Endothelial cell of umbilical vein (primary cell): Measurements from ENCODE around the gene HIC1. TPM values are rescaled to one million over a fixed set of nuclear protein-coding genes. Genes with fewer than 3 reads are reported as not detected.

Source experiments
- BruUV-seq: library from RNA; stranded (reverse); fragments of 400-500 nt; replicated peaks from 2 replicates; lab custom pipeline; 2021; lab: Mats Ljungman, UMichigan
- CTCF ChIA-PET: fragments of 300-600, 350-600 bp; sonication (Branson Sonifier 250); formaldehyde crosslinking; loops from one replicate; lab custom pipeline; 2021; ENCODE audit warnings: antibody characterized with exemption, inconsistent platforms; lab: Charles Lee
- POLR2A ChIA-PET: fragments of 300-600, 350-600 bp; sonication (Branson Sonifier 250); formaldehyde crosslinking; loops from one replicate; lab custom pipeline; 2021; ENCODE audit warnings: antibody characterized with exemption, inconsistent platforms; lab: Charles Lee
- DNase-seq: peaks from one replicate; pipeline ENCODE4 v3.0.0-alpha.2; 2011; ENCODE audit warnings: low read depth, low spot score
- FAIRE-seq: peaks from 2 replicates; lab custom pipeline; 2011; peaks lifted over from hg19 to GRCh38; lab: Jason Lieb, UNC
- H2AFZ ChIP-seq: 2 replicates; pipeline ENCODE4 v1.6.0; 2012; ENCODE audit warnings: low read depth, low read length, control low read depth, inconsistent platforms
- H3K27ac ChIP-seq: 2 replicates; pipeline ENCODE4 v1.5.1; 2011; ENCODE audit warnings: low read depth, mild to moderate bottlenecking, control low read depth, low read length, moderate library complexity; ENCODE audit not compliant: insufficient read depth
- H3K27me3 ChIP-seq, 2 experiments: 2 replicates each; pipeline versions ENCODE4 v1.6.0 to v1.6.1; 2011; ENCODE audit warnings: low read length in 2 of 2, mixed read lengths in 1 of 2; ENCODE audit not compliant: control insufficient read depth in 2 of 2, insufficient read depth in 2 of 2
- H3K36me3 ChIP-seq, 2 experiments: 2 replicates in 1 of 2; 3 replicates in 1 of 2; pipeline ENCODE4 v1.5.1; 2011; ENCODE audit warnings: low read length in 2 of 2, mild to moderate bottlenecking in 1 of 2, moderate library complexity in 1 of 2; ENCODE audit not compliant: control insufficient read depth in 2 of 2, insufficient read depth in 2 of 2; ENCODE audit errors: extremely low read depth in 1 of 2
- H3K4me1 ChIP-seq: 3 replicates; pipeline ENCODE4 v1.5.1; 2011; ENCODE audit warnings: mild to moderate bottlenecking, low read length; ENCODE audit not compliant: control insufficient read depth, insufficient read depth; ENCODE audit errors: extremely low read depth
- H3K4me2 ChIP-seq: 2 replicates; pipeline ENCODE4 v1.6.1; 2011; ENCODE audit warnings: low read length, control low read depth, mixed read lengths; ENCODE audit not compliant: insufficient read depth
- H3K4me3 ChIP-seq, 3 experiments: fragments of 200-600 bp in 1 of 3; sonication (generic), shearing (Covaris generic) in 1 of 3; replicated peaks in 1 of 3; 2 replicates each; pipeline ENCODE4 v1.5.1; 2011 to 2016; ENCODE audit warnings: control low read depth in 3 of 3, low read length in 3 of 3, mild to moderate bottlenecking in 2 of 3, inconsistent platforms in 1 of 3, low read depth in 1 of 3, moderate library complexity in 1 of 3; ENCODE audit not compliant: insufficient read depth in 1 of 3
- H3K79me2 ChIP-seq: 2 replicates; pipeline ENCODE4 v1.6.0; 2012; ENCODE audit warnings: low read length, inconsistent platforms; ENCODE audit not compliant: control insufficient read depth, insufficient read depth
- H3K9ac ChIP-seq: replicated peaks from 2 replicates; pipeline ENCODE3; 2011; ENCODE audit warnings: low read length, control low read depth; ENCODE audit not compliant: insufficient read depth; ENCODE audit errors: extremely low read depth
- H3K9me1 ChIP-seq: replicated peaks from 3 replicates; pipeline ENCODE4 v1.6.0; 2011; ENCODE audit warnings: mild to moderate bottlenecking, low read length; ENCODE audit not compliant: control insufficient read depth, insufficient read depth; ENCODE audit errors: extremely low read depth
- H3K9me3 ChIP-seq: replicated peaks from 2 replicates; pipeline ENCODE4 v1.5.1; 2012; ENCODE audit warnings: low read length, inconsistent platforms; ENCODE audit not compliant: control insufficient read depth, insufficient read depth
- H4K20me1 ChIP-seq: replicated peaks from 2 replicates; pipeline ENCODE3; 2011; ENCODE audit warnings: mild to moderate bottlenecking, low read length; ENCODE audit not compliant: control insufficient read depth, insufficient read depth; ENCODE audit errors: extremely low read depth
- CTCF ChIP-seq, 2 donors: IDR thresholded peaks; 1 replicate in 1 of 2; 2 replicates in 1 of 2; pipeline ENCODE4 v1.5.1; 2011; ENCODE audit warnings: low read length in 2 of 2, mild to moderate bottlenecking in 2 of 2, moderate library complexity in 2 of 2, control low read depth in 1 of 2, inconsistent platforms in 1 of 2, low read depth in 1 of 2; ENCODE audit not compliant: insufficient read depth in 1 of 2; ENCODE audit errors: extremely low read depth in 1 of 2
- EZH2 ChIP-seq: IDR thresholded peaks from 2 replicates; pipeline ENCODE4 v1.6.1; 2012; ENCODE audit warnings: borderline replicate concordance, low read depth, mild to moderate bottlenecking, moderate library complexity, low read length, inconsistent platforms; ENCODE audit not compliant: severe bottlenecking
- FOS ChIP-seq: IDR thresholded peaks from 2 replicates; pipeline ENCODE4 v1.6.1; 2011; ENCODE audit warnings: mild to moderate bottlenecking, low read length, moderate library complexity, borderline replicate concordance; ENCODE audit not compliant: insufficient read depth
- GATA2 ChIP-seq: IDR thresholded peaks from 2 replicates; pipeline ENCODE4 v1.7.0; 2011; ENCODE audit warnings: low read depth, mild to moderate bottlenecking, moderate library complexity, mixed read lengths, low read length; ENCODE audit not compliant: insufficient read length, insufficient read depth
- JUN ChIP-seq: IDR thresholded peaks from 2 replicates; pipeline ENCODE4 v1.6.1; 2011; ENCODE audit warnings: borderline replicate concordance, low read depth; ENCODE audit not compliant: insufficient read length, insufficient read depth
- MAX ChIP-seq: IDR thresholded peaks from 2 replicates; pipeline ENCODE4 v1.6.1; 2011; ENCODE audit not compliant: insufficient read depth, insufficient read length
- MYC ChIP-seq: IDR thresholded peaks from one replicate; pipeline ENCODE4 v1.6.1; 2011; ENCODE audit warnings: mild to moderate bottlenecking, low read depth, low read length
- POLR2A ChIP-seq: IDR thresholded peaks from 2 replicates; pipeline ENCODE4 v1.6.1; 2012; ENCODE audit warnings: low read depth, mild to moderate bottlenecking, control low read depth, low read length
- POLR2AphosphoS5 ChIP-seq: IDR thresholded peaks from 2 replicates; pipeline ENCODE4 v1.6.1; 2012; ENCODE audit warnings: low read depth, mild to moderate bottlenecking, control low read depth, low read length, moderate library complexity; ENCODE audit not compliant: insufficient read depth
- dilution Hi-C: fragments of 300-500 bp; cut with MboI; formaldehyde crosslinking; loops from one replicate; pipeline ENCODE4 v1.15.0; 2019; ENCODE audit warnings: low sequenced_read_pairs; ENCODE audit not compliant: extremely low pct_ligation_motif_present
- intact Hi-C: fragments of 100-400 bp; cut with micrococcal nuclease; formaldehyde crosslinking; loops from one replicate; pipeline ENCODE4 v1.10.0; 2022
- polyA plus RNA-seq, 4 experiments: library from polyadenylated mRNA; depleted of rRNA in 3 of 4; stranded (reverse) in 3 of 4; unstranded in 1 of 4; fragments of >200 nt; gene quantifications; 2 replicates each; pipeline versions ENCODE4 v1.2.1 to v1.2.3, GENCODE V29; 2011 to 2012; ENCODE audit warnings: missing spikeins in 1 of 4
- total RNA-seq: library from RNA; stranded (reverse); gene quantifications from 2 replicates; pipeline ENCODE4 v1.2.3, GENCODE V29; 2021

HIC1 gene
- total and polyA plus RNA-seq, 2 donors (not counting 3 experiments of a cell fraction or from before 2014, with no cell fraction given): 18.2 to 35.5 TPM

GRCh38 chr17:2033153-2033552 is 21.8 kb upstream of the HIC1 start:
- DNase-seq (no peak), FAIRE-seq (no peak)
- H2AFZ ChIP-seq: no peak overlapping the region
- CTCF ChIA-PET: no interaction called here
- H3K9me3 ChIP-seq: no peaks in the 10 kb centered on the region
- no peak for TF ChIP-seq FOS
- TF ChIP-seq MAX: no peak
- TF ChIP-seq MYC: no peak
- no peak for TF ChIP-seq POLR2A
- TF ChIP-seq GATA2: no peak
- TF ChIP-seq EZH2: no peak
- TF ChIP-seq POLR2AphosphoS5: no peak
- TF ChIP-seq JUN: no peak
- no peak for TF ChIP-seq CTCF (IDR thresholded peaks at IDR 0.05; ENCODE audit: extremely low read depth in 1 of 2, insufficient read depth in 1 of 2, low read depth in 1 of 2, low read length in 2 of 2)
- H3K9ac ChIP-seq: no peak overlapping the region
- peaks cover 0 to 4% of the 10 kb centered on the region in 2 experiments for H3K27me3 ChIP-seq
- dilution Hi-C loops: no loop called here
- H3K36me3 ChIP-seq: peaks cover 3 to 24% of the 10 kb centered on the region in 2 experiments
- POLR2A ChIA-PET: no interaction called here
- peaks cover 4% of the 10 kb centered on the region for H3K79me2 ChIP-seq
- no peak overlapping the region for H3K4me2 ChIP-seq
- H3K27ac ChIP-seq: no peak overlapping the region
- no peak overlapping the region for H3K4me3 ChIP-seq
- BruUV-seq: no TSS peak
- intact Hi-C loops: loop anchor here (5.0 kb wide), 1 partner anchor 316 kb away; no protein-coding TSS in a partner anchor
- H3K9me1 ChIP-seq: no peaks in the 10 kb centered on the region
- H3K4me1 ChIP-seq: peaks cover 4% of the 10 kb centered on the region
- H4K20me1 ChIP-seq: no peaks in the 10 kb centered on the region
